GM21825 (cell line): ENCODE measurements around the gene SNRK.

Experiments
- ATAC-seq: cut with Tn5 transposase; IDR thresholded peaks from one replicate; pipeline ENCODE4 v1.9.1; 2021; ENCODE audit warnings: mild to moderate bottlenecking, moderate library complexity; ENCODE audit not compliant: unreplicated experiment

Gene SNRK

DNA sequence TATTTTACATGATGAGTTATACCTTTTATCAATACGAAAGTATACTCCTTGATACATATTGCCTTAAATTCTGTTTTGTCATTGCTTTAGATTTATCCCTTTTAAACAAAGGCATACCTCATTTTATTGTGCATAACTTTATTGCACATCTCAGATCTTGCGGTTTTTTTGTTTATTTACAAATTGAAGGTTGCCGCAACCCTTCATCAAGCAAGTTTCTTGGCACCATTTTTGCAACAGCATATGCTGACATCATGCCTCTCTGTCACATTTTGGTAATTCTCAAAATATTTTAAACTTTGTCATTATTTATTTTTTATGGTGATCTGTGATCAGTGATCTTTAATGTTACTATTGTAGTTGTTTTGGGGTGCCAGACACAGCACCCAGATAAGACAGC lies 20.9 kb downstream of the SNRK start:
- ATAC-seq: no peak

GRCh38 chr3:43307649-43308048 lies 21.3 kb downstream of the SNRK start:
- no peak for ATAC-seq

DNA sequence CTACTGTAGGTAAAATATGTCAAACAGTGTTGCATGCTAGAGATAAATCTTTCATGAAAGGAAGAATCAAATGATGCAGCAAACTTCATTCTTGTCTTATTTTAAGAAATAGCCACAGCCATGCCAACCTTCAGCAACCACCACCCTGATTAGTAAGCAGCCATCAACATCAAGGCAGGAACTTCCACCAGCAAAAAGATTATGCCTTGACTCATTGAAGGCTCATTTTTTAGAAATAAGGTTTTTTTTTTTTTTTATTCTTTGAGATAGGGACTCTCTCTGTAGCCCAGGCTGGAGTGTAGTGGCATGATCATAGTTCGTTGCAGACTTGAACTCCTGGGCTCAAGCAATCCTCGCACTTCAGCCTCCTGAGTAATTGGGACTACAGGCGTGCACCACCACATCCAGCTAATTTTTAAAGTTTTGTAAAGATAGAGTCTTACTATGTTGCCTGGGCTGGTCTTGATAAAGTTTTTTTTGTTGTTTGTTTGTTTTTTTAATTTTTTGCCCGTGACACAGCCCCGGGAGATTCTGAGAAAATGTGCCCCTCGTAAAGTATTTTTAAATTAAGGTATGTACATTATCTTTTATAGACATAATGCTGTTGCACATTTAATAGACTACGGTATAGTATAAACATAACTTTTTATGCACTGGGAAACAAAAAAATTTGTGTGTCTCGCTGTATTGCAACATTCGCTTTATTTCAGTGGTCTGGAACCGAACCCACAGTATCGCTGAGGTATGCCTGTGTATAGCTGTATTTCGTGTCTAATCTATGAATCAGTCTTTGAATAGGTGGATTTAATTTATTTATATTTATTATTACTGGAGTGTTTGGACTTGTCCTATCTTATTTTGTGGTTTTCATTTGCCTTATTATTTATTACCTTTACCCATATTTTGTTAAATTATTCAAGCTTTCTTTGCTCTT lies 23.3 kb downstream of the SNRK start:
- ATAC-seq: no peak

DNA sequence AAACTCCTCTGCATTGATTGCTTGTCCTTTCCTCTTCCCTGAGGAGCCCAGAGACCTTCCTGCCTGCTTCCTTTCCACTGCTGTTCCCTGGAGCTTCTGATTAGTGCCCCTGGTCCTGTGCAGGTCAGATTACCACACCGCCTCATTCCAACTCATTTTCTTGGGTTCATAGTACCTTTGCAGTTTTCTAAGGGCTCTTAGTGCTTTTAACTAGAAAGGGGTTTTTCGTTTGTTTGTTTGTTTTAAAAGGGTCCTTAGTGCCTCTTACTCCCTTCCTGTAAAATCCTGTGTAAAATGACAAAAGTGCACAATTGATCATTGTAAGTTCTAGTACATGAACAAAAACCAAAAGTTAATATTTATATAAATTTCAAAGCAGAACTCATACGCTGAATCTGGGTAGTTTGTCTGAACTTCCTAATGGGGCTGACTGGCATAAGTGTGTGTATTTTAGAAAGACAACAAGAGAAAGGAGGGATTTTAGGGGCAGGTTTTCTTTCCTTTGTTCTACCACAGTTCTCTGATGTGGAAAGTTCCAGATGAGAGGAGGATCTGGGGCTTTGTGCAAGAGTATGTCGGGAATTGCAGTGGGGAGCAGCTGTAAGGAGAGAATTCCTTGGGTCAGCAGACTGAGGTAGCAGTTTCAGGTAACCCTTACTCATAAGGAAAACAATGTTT lies 30.6 kb downstream of the SNRK start:
- no peak for ATAC-seq

DNA sequence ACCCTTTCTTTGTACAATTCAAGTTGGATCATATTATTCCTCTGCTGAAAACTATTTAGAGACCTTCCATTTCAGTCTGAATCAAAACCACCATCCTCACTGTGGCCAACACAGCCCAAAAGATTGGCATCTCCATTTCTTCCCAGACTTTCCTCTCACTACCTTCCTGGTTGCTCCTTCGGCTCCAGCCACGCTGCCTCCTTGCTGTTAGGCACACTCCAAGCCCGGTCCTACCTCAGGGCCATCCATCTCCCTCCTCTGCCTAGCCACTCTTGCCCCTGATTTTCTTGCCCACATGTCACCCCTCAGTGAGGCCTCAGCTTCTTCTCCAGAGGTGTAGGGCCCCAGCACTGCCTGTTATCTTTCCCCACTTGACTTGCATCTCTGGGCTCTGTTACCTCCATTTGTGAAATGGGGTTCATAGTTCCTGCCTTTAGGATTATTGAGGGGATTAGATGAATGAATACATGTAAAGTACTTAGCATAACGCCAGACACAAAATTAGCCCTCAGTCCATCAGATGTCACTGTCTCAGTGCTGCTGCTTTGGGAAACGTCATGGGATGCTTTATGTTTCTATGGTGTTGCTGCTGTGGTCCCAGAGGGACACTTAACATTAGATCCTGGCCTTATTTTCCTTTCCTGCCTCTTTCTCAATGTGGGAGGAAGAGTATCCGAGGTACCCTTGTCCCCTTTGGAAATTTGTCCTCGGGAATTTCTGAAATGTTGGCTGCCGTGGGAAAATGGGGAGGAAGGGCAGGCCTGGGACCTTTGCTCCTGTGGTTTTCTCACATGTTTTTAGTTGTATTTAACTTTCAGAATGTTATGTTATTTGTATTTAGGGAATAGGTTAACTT lies 31.3 kb downstream of the SNRK start:
- ATAC-seq: no peak

- no peak for ATAC-seq
These were observed 33.0 kb downstream of the SNRK start for GRCh38 chr3:43319376-43319775.

DNA sequence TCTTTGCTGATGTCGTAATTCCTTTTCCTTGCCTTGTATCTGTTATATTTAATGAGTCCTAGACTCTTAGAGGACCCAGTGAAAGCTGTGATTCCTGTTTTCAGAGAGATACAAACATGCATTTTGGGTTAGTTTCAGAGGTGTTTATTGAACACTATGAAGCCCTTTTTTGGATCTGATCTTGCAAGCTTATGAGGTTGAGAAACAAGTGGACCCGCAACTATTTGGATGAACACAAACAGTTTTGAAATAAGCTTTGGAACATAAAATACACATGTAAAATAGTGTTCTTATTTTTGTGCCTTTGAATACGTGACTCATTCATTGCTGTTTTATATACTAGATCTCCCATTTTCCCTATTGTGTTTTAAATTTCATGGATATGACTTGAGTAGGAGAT lies 33.5 kb downstream of the SNRK start:
- ATAC-seq: no peak

- ATAC-seq: no peak
These were observed 33.9 kb downstream of the SNRK start for GRCh38 chr3:43320288-43320687.

GRCh38 chr3:43323541-43323940 lies 37.2 kb downstream of the SNRK start:
- no peak for ATAC-seq

DNA sequence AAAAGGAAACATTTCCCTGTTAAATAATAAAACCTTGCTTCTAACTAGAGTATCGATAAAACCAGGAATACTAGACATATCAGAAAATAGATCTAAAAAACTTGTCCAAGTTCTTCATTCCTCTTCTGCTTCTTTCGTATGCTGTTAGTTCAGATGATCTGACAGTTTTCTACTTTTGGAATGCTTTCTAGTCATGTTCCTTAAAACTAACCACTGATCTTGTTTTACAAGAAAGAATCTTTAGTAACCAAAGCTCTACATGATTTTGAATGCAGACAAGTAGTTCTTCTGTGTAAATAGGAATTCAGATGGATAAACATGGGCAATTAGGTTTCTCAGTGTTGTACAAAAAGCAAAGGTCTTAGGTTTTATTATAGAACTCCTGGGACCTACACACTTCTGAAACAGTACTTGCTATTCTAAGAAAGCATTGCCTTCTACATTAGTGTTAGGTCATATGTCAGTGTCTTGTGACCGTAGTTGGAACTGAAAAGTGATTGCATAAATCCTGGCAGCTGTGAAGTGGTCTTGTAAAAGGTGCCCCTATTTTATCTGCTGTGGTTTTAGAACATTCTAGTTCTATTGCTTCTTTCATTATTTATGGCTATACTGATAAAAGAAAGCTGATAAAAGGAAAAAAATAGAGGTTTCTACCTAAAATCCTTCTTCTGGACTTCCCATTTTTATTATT lies 40.7 kb downstream of the SNRK start:
- ATAC-seq: peak; percentile 57

- ATAC-seq: no peak
These were observed 41.2 kb downstream of the SNRK start for GRCh38 chr3:43327582-43327979.

DNA sequence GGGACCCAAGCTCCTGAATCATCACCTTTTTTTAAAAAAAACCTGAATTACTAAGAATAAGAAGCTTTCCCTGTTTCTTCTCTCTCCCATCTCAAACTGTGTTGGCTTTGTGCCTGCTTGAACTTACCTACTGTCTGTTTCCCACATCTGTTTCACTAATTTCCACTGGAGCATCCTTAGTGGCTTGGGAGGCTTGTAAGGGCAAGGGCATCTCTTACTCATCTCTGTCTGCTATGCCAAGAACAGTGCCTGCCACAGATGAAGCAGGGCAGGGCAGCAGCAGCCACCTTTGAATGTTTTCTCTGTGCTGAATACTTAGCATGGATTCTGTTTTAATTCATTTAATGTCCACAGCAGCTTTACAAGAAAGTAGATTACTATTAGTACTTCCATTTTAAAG lies 42.3 kb downstream of the SNRK start:
- no peak for ATAC-seq

DNA sequence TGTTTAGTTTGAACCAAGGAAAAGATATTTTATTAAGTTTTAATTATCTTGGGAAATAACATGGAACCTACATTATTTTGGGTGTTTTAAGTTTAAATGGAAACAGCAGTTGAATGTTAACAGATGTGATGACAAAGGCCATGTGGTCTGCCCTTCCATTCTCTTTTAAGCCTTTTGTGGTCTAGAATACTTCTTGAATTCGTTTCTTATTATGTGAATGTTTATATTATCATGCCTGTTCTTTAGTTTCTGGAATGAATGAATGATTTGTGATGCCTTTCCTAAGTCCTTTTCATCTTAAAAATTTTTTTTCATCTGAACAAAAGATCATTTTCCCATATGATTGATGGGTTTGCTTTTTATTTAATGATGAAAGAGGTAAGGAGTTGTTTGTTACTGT lies 44.6 kb downstream of the SNRK start:
- no peak for ATAC-seq

GRCh38 chr3:43331381-43331780 lies 45.0 kb downstream of the SNRK start:
- no peak for ATAC-seq

DNA sequence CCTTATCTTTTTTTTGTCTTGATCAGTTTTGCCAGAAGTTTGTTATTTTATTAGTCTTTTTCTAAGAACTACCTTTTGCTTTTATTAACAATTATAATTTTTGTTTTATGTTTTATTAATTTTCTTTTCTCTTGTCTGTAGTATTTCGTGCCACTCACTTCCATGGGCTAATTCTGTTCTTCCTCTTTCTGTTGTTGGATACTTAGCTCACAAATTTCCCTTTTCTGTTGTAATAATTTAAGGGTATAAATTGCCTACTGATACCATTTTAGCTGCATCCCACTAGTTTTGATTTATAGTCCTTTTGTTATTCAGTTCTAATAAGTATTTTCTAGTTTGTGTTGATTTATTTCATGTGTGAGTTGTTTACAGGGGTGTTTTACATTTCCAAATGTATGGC lies 48.6 kb downstream of the SNRK start:
- no peak for ATAC-seq

DNA sequence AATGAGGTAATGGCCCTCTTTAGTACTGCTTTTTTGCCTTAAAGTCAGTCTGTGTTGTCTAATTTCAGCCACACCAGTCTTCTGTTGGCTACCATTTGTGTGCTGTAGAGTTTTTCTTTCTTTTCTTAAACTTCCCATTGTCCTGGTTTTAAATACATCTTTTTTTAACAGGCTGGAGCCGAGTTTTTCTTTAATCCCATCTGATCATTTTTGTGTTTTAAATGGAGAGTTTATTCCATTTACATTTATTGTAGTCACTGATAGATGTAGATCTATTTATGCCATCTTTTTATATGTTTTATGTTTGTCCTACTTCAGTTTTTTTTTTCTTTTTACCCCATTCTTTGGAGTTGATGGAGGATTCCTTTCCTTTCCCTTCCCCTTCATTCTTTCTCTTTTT lies 49.5 kb downstream of the SNRK start:
- no peak for ATAC-seq

- ATAC-seq: no peak
These were observed 52.0 kb downstream of the SNRK start for GRCh38 chr3:43338295-43338694.

GRCh38 chr3:43340403-43340802 lies 54.1 kb downstream of the SNRK start:
- ATAC-seq: no peak

- no peak for ATAC-seq
These were observed 55.4 kb downstream of the SNRK start for GRCh38 chr3:43341788-43342187.

GRCh38 chr3:43343185-43343584 lies 56.8 kb downstream of the SNRK start:
- ATAC-seq: no peak

- ATAC-seq: no peak
These were observed 57.5 kb downstream of the SNRK start for GRCh38 chr3:43343815-43344214.
